ENCODE results near the gene ATG4A.

ATG4A gene

DNA sequence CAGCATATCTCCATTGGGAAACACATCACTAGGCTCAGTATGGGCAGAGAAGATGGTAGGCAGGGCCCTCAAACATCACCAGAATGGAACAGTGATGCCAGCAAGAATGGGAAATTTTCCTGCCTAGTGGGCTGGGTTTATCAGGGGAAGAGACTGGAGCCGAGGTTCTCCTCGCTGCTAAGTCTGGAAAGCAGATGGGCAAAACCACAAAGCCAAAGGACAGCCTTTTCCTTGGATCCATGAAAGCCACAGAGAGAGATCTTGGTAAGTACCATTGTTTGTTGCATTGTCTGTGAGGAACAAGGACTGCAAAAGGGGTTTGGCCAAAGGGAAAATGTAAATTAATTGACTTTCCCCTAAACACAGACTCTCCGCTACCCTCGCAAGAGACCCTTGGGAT is 80.1 kb downstream of the ATG4A start:
- no peak for DNase-seq

DNA sequence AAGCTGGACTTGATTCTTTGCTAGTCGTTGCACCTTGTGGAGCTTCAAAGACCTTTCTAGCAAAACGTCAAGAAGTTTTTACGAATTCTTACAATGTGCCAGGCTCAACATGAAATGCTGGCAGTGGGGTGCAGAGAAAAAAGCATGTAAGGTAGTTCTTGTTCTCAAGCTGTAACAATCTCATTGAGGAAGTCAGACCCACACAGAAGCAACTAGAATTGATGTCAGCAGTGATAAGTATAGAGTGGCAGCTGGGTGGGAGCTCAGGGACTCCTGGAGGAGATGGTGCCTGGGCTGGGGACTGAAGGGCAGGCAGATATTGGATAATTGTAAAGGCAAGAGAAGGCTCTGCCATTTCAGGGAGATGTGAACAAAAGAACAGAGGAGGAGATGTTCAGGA is 82.3 kb downstream of the ATG4A start:
- no peak for DNase-seq

DNA sequence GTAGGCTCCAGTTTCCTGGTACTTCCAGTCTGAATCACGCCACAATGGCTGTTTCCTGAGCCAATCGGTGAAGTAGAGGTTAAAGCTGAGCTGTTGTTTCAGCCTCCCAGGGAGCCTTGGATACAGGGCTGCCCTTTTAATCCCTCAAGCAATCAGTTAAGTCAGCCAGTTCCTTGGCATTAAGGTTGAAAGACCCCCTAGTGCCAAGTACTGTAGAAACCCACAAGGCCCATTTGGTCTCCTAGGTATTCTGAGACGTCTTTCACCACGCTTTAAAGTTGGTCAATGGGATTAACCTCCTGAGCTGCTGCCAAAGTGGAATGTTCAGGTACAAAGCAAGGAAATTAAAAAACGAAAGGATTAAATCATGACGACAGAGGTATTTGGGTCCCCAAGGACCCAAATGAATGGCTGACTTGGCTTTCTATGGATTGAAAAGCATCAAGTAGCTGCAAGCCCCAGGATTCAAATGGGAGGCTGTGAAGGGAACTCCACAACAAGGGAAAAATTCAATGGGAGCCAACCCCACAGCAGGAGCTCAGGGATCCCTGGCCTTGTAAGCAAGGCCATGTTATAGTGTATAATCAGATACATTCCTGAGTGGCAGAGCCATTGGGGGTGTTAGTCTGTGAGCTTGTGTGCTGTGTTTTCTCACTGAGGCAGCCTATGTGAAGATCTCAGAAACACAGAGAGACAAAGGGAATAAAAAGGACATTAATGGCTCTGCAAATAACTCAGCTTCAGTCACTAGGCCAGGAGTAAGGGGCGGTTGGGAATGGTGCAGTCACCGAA is 86.0 kb downstream of the ATG4A start:
- DNase-seq, result no peak

DNA sequence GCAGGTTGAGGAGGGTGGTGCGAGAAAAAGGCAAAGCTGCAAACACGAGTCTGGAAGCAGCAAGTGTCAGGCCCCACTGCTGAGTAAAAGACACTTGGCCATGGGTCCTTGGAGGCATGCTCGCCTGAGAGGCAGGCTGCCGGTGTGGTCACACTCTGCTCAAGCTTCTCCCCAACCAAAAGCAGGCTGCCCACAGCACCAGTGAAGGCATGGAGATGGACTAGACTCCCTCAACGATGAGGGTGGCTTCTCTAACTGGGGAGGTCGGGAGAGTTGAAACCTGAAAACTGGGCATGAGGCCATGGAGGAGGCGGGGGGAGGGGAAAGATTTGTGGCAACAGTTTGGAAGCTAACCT is 86.5 kb downstream of the ATG4A start:
- DNase-seq, result no peak

DNA sequence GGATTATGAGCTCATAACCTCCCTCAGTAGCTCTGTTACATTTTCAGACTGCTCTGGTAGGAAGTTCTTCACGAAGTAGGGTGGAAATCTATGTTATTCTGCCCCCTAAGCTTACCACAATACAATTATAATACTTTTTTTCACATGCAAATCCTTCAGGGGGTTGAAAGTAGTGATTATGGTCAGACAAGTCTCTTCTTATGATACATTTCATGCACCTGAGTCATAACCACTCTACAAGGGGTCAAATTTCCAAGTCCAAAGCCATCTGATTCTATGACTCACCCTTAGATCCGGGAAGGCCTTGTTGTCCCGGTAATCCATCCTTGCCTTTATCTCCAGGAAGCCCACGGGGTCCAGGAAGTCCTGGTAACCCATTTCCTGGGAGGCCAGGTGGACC is 95.2 kb downstream of the ATG4A start:
- DNase-seq, result no peak

DNA sequence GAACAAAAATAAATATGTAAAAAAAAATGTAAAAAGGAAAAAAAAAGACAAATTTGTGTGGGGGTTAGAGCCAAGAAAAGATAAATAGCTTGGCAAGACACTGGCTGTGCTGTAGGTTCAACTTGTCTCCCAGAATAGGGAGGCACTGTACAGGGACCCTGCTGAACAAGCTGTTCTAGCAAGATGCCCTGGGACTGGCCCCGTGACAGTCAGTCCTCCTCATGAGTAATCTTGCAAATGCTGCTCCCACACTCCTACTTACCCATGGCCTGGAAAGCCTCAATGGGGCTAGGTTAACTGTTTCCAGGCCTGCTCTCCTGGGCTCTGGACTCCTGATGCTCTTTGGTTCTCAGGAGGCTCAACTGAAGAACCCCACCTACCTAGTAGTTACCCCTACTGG is 106.8 kb downstream of the ATG4A start:
- DNase-seq, result no peak

DNA sequence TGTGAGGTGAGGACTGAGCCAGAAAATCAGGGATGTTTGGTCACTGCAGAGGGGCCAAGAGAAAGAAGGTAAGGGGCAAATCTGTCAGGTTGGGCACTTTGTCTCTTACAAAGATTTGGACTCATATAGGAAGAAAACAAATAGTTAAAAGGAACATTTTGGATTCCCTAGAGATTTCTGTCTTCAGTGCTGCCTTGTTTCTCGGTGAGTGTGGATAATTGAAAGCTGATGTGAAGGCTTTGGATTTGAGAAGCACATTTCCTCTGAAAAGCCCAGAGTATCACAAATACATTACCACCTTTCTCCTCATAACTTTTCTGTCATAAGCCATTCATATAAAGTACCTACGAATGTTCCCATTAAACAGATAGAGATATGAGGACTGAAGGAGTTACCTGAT is 107.5 kb downstream of the ATG4A start:
- DNase-seq, result no peak

DNA sequence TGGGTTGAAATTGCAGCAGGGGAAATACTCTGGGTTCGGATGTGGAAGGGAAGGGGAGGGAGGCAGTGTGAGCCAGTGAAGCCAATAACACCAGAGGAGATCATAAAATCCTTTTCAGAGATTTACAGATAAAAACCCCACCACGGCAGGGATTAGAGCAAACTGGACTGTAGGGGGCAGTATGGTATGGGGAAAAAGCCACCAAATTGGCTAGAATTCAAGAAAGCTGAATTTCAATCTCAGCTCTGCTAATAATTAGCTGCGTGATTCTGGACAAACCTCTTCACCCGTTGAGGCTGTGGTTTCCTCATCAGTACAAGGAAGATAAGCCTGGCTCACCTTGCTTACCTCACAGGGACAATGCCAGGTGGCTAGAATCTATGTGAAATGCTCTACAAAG is 108.1 kb downstream of the ATG4A start:
- peak; percentile 4 for DNase-seq

DNA sequence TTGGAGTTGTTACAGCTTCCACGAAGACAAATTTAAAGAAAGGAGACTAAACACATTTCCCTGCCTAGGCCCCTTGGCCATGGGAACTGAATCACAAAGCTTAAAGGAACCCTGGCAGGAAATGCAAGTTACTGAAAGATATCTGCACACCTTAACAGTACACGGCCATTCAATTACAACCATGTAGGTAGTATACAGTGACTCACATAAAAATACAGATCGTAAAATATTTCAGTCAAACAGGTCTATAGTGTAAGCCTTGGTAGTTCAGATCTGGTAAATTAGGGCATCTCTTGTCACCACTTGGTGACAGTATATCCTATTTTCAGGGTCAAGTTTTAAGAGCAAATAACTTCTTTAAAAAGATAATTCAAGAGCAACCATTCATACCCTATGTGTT is 112.0 kb downstream of the ATG4A start:
- DNase-seq, result no peak

Measured in NCI-H2029 (cell line).